SIG-M5 treated with dmso at 0.1 percent for 504 hours (cell line): Measurements from ENCODE around the gene DUSP6.

Experiments
- DNase-seq: peaks from one replicate; lab custom pipeline; 2025; ENCODE audit not compliant: unreplicated experiment; lab: John Stamatoyannopoulos, UW

The DUSP6 gene

GRCh38 chr12:89299931-89300330 is 52.4 kb downstream of the DUSP6 start:
- DNase-seq: no peak

GRCh38 chr12:89299417-89299816 is 52.9 kb downstream of the DUSP6 start:
- DNase-seq: no peak
